Neuronal stem cell (in vitro differentiated cells): ENCODE results near the gene TMEM59L.

Experiments used
- DNase-seq: peaks from one replicate; pipeline ENCODE4 v3.0.0-alpha.2; 2013; ENCODE audit warnings: low spot score
- H2AFZ ChIP-seq: one replicate; pipeline ENCODE4 v1.6.1; 2013; ENCODE audit warnings: mild to moderate bottlenecking, low read length, inconsistent platforms
- H2AK5ac ChIP-seq: 2 replicates; pipeline ENCODE4 v1.6.1; 2013; ENCODE audit warnings: low read depth, mild to moderate bottlenecking, inconsistent platforms, low read length, moderate library complexity, mixed read lengths
- H2BK120ac ChIP-seq: 2 replicates; pipeline ENCODE4 v1.6.1; 2013; ENCODE audit warnings: low read depth, mild to moderate bottlenecking, inconsistent platforms, low read length, moderate library complexity, mixed read lengths
- H2BK12ac ChIP-seq: one replicate; pipeline ENCODE4 v1.6.1; 2013; ENCODE audit warnings: low read length, inconsistent platforms
- H2BK15ac ChIP-seq: 2 replicates; pipeline ENCODE4 v1.6.1; 2013; ENCODE audit warnings: mild to moderate bottlenecking, low read length, inconsistent platforms, mixed read lengths
- H2BK5ac ChIP-seq: one replicate; pipeline ENCODE4 v1.6.1; 2013; ENCODE audit warnings: inconsistent platforms, mild to moderate bottlenecking, low read length, moderate library complexity
- H3K14ac ChIP-seq: one replicate; pipeline ENCODE4 v1.6.1; 2013; ENCODE audit warnings: low read length, inconsistent platforms
- H3K18ac ChIP-seq: 2 replicates; pipeline ENCODE4 v1.6.1; 2013; ENCODE audit warnings: low read length, inconsistent platforms
- H3K23ac ChIP-seq: 2 replicates; pipeline ENCODE4 v1.6.1; 2013; ENCODE audit warnings: low read depth, mild to moderate bottlenecking, mixed read lengths, low read length, inconsistent platforms; ENCODE audit not compliant: poor library complexity
- H3K27ac ChIP-seq: replicated peaks from 3 replicates; pipeline ENCODE4 v1.5.1; 2013; ENCODE audit warnings: low read length, inconsistent platforms
- H3K27me3 ChIP-seq, 3 experiments: 2 replicates each; pipeline ENCODE4 v1.6.1; 2013; ENCODE audit warnings: low read length in 3 of 3, mild to moderate bottlenecking in 2 of 3, inconsistent platforms in 1 of 3, low read depth in 1 of 3, mixed read lengths in 1 of 3, moderate library complexity in 1 of 3; ENCODE audit not compliant: control insufficient read depth in 3 of 3, insufficient read depth in 3 of 3
- H3K36me3 ChIP-seq, 2 donors: replicated peaks in 1 of 2; 2 replicates each; pipeline ENCODE4 v1.6.1; 2013; ENCODE audit warnings: low read length in 2 of 2; ENCODE audit not compliant: control insufficient read depth in 2 of 2, insufficient read depth in 2 of 2
- H3K4ac ChIP-seq: 2 replicates; pipeline ENCODE4 v1.6.1; 2013; ENCODE audit warnings: inconsistent platforms, mild to moderate bottlenecking, low read length, moderate library complexity
- H3K4me1 ChIP-seq, 2 donors: 1 replicate in 1 of 2; 2 replicates in 1 of 2; pipeline ENCODE4 v1.6.1; 2013; ENCODE audit warnings: low read length in 2 of 2, low read depth in 1 of 2; ENCODE audit not compliant: control insufficient read depth in 2 of 2, insufficient read depth in 1 of 2
- H3K4me2 ChIP-seq: one replicate; pipeline ENCODE4 v1.6.1; 2013; ENCODE audit warnings: mild to moderate bottlenecking, low read length, inconsistent platforms; ENCODE audit not compliant: insufficient read depth, poor library complexity, severe bottlenecking
- H3K4me3 ChIP-seq, 2 donors: 2 replicates each; pipeline ENCODE4 v1.5.1; 2013; ENCODE audit warnings: low read length in 2 of 2, mild to moderate bottlenecking in 2 of 2, inconsistent platforms in 1 of 2, moderate library complexity in 1 of 2
- H3K79me1 ChIP-seq: one replicate; pipeline ENCODE4 v1.6.1; 2013; ENCODE audit warnings: low read depth, mild to moderate bottlenecking, inconsistent platforms, low read length, moderate library complexity
- H3K9ac ChIP-seq: one replicate; pipeline ENCODE4 v1.6.1; 2013; ENCODE audit warnings: mild to moderate bottlenecking, low read depth, low read length, inconsistent platforms; ENCODE audit not compliant: poor library complexity
- H3K9me3 ChIP-seq, 2 donors: replicated peaks in 1 of 2; 2 replicates each; pipeline versions ENCODE3 to v1.6.1; 2013; ENCODE audit warnings: low read length in 2 of 2, mild to moderate bottlenecking in 2 of 2, inconsistent platforms in 1 of 2, low read depth in 1 of 2, mixed read lengths in 1 of 2, moderate library complexity in 1 of 2; ENCODE audit not compliant: control insufficient read depth in 2 of 2, insufficient read depth in 1 of 2
- H4K8ac ChIP-seq: one replicate; pipeline ENCODE4 v1.6.1; 2013; ENCODE audit warnings: low read depth, mild to moderate bottlenecking, inconsistent platforms, low read length, moderate library complexity
- H4K91ac ChIP-seq: one replicate; pipeline ENCODE4 v1.6.1; 2013; ENCODE audit warnings: low read length, low read depth, mild to moderate bottlenecking, inconsistent platforms; ENCODE audit not compliant: poor library complexity
- WGBS, 2 donors: extraction: QIAGEN DNeasy Blood & Tissue Kit; methylation state at CpG; one replicate each; pipeline ENCODE4 v1.1.7; 2013; ENCODE audit warnings: missing lambda C conversion rate in 2 of 2, mixed read lengths in 1 of 2; ENCODE audit not compliant: insufficient read length in 2 of 2, insufficient replicate concordance in 1 of 2; ENCODE audit errors: extremely low coverage in 2 of 2; 5-methylcytosine and 5-hydroxymethylcytosine counted together

The TMEM59L gene

DNA sequence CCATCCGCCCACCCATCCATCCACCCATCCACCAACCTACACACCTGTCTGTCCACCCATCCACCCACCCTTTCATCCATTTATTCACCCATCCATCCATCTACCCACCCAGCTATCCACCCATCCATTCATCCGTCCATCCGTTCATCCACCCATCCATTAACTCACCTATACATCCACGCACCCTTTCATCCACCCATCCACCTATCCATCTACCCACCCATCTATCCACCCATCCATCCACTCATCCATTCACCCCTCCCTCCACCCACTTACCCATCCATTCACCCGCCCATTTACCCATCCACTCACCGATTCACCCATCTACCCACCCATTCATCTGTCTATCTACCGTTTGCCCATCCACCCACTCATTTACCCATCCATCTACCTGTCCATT lies 41.8 kb downstream of the TMEM59L start:
- H2AFZ ChIP-seq, result no peak overlapping the region
- H3K79me1 ChIP-seq, result peaks cover 14% of the 10 kb centered on the region
- H3K27ac ChIP-seq, result no peak overlapping the region
- H3K14ac ChIP-seq, result no peak overlapping the region
- peak overlapping the region; percentile 27 for H3K23ac ChIP-seq
- no peak overlapping the region for H2BK15ac ChIP-seq
- WGBS, 2 donors, result 94% methylated on average over 6 of the region's 7 CpGs; no CpG with 5 or more reads in 1 of the 2 donors
- H2BK120ac ChIP-seq, result no peak overlapping the region
- H3K27me3 ChIP-seq, result no peaks in the 10 kb centered on the region
- DNase-seq, result no peak
- H3K4me3 ChIP-seq, result no peak overlapping the region
- H2BK5ac ChIP-seq, result peak overlapping the region; percentile 7
- no peaks in the 10 kb centered on the region for H3K36me3 ChIP-seq
- no peak overlapping the region for H4K8ac ChIP-seq
- H3K4ac ChIP-seq, result no peak overlapping the region
- H3K9me3 ChIP-seq, result no peaks in the 10 kb centered on the region
- no peak overlapping the region for H2BK12ac ChIP-seq
- peak overlapping the region; percentile 51 for H2AK5ac ChIP-seq
- H4K91ac ChIP-seq, result no peak overlapping the region
- no peak overlapping the region for H3K18ac ChIP-seq
- H3K4me2 ChIP-seq, result no peak overlapping the region
- peaks cover 46 to 59% of the 10 kb centered on the region in 2 donors for H3K4me1 ChIP-seq
- H3K9ac ChIP-seq, result no peak overlapping the region

DNA sequence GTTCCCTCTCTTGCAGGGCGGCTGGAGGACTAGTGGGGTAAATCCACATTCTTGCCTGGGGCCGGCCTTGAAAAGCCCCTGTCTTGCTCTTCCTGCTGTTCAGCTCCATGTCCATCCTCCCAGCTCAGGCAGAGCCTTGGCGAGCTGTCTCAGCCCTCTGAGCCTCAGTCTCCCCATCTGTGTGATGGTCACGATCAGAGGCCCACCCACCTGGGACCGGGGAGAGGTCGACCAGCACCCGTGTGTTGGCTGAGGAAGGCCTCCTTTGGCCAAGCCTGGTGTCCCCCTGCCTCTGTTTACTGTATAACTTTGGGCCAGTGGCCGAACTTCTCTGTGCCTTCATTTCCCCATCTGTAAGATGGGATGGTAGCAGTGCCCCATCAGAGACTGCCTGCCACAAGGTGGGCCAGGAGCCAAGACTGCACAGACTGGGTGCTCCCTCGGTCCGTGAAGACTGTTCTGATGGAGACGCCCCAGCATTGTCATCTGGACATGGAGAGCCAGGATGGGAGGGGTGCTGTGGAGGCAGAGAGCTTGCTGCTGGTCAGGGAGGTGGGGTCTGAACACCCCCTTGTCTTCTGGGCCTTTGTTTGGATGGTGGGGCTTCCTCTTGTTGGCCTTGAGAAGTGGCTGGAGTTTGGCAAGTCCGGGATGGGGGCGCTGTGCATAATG lies 42.6 kb downstream of the TMEM59L start:
- peak overlapping the region; percentile 17 for H4K91ac ChIP-seq
- H3K23ac ChIP-seq, result peak overlapping the region; percentile 67
- no peak overlapping the region for H2BK12ac ChIP-seq
- no peak overlapping the region for H2AFZ ChIP-seq
- H3K14ac ChIP-seq, result peak overlapping the region; percentile 67
- no peaks in the 10 kb centered on the region for H3K27me3 ChIP-seq
- peaks cover 43 to 53% of the 10 kb centered on the region in 2 donors for H3K4me1 ChIP-seq
- no peak overlapping the region for H2BK15ac ChIP-seq
- no peaks in the 10 kb centered on the region for H3K36me3 ChIP-seq
- H3K9me3 ChIP-seq, result no peaks in the 10 kb centered on the region
- peak overlapping the region; percentile 51 for H3K18ac ChIP-seq
- peak overlapping the region; percentile 7 for H2BK5ac ChIP-seq
- H4K8ac ChIP-seq, result no peak overlapping the region
- no peak overlapping the region for H3K9ac ChIP-seq
- H2BK120ac ChIP-seq, result peak overlapping the region; percentile 52
- no peak overlapping the region for H3K27ac ChIP-seq
- no CpG with 5 or more reads among the region's 13 CpGs for WGBS, 2 donors
- H3K4me3 ChIP-seq, result peak overlapping the region in 1 of 2 donors; percentile 5
- DNase-seq, result no peak
- H3K4me2 ChIP-seq, result no peak overlapping the region
- peak overlapping the region; percentile 66 for H2AK5ac ChIP-seq
- H3K4ac ChIP-seq, result no peak overlapping the region
- peaks cover 14% of the 10 kb centered on the region for H3K79me1 ChIP-seq

DNA sequence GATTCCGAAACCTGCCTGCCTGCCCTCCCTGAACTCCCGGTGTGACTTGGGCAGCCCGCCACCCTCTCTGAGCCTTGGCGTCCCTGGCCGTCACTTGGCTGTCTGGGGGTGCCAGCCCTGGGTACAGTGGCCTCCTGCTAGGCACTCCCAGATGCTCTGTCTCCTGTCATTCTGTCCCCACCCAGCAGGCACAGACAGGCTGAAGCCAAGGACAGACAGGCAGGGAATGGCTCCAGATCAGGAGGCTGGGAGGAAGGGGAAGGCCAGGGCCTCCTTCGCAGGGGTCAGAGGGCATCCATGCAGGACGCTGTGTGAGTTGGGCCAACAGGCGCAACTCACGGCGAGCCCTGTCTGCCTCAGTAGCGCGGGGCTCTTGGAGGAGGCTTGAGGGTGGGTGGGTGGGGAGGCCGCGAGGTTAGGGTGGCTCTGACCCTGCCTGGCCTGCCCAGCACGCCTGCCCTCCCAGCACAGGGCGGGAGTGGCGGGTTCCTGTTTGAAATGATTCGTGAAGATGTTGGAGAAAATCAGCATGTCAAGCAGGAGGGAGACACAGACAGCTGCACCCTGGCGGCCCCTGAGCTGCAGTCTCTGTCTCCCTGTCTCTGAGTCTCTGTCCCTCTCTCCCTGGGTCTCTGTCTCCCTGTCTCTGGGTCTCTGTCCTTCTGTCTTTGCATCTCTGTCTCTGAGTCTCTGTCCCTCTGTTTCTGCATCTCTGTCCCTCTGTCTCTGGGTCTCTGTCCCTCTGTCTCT lies 43.8 kb downstream of the TMEM59L start:
- DNase-seq, result no peak
- no peak overlapping the region for H3K14ac ChIP-seq
- H3K27me3 ChIP-seq, result no peaks in the 10 kb centered on the region
- H3K27ac ChIP-seq, result no peak overlapping the region
- peaks cover 9% of the 10 kb centered on the region for H3K79me1 ChIP-seq
- H3K9me3 ChIP-seq, result no peaks in the 10 kb centered on the region
- H3K23ac ChIP-seq, result peak overlapping the region; percentile 44
- peak overlapping the region; percentile 66 for H2AK5ac ChIP-seq
- no peak overlapping the region for H3K18ac ChIP-seq
- H2BK5ac ChIP-seq, result no peak overlapping the region
- no peak overlapping the region for H3K4me2 ChIP-seq
- no peak overlapping the region for H2BK12ac ChIP-seq
- H2AFZ ChIP-seq, result no peak overlapping the region
- peak overlapping the region; percentile 53 for H3K9ac ChIP-seq
- H3K4ac ChIP-seq, result no peak overlapping the region
- no peak overlapping the region for H4K8ac ChIP-seq
- no peak overlapping the region for H2BK120ac ChIP-seq
- H3K4me1 ChIP-seq, result peaks cover 32 to 41% of the 10 kb centered on the region in 2 donors
- H3K4me3 ChIP-seq, result no peak overlapping the region
- no CpG with 5 or more reads among the region's 19 CpGs for WGBS, 2 donors
- H3K36me3 ChIP-seq, result no peaks in the 10 kb centered on the region
- H2BK15ac ChIP-seq, result no peak overlapping the region
- no peak overlapping the region for H4K91ac ChIP-seq
